K562 (cell line): Measurements from ENCODE around the gene SHISA6. TPM values are rescaled to one million over a fixed set of nuclear protein-coding genes. Genes with fewer than 3 reads are reported as not detected.

Experiments used
- ATAC-seq: fragments of 200-7000 bp; cut with Tn5 transposase; 3 replicates; pipeline ENCODE4 v1.9.1; 2020; ENCODE audit warnings: moderate library complexity
- BruUV-seq: library from RNA; stranded (reverse); fragments of 400-500 nt; replicated peaks from 2 replicates; lab custom pipeline; 2021; lab: Mats Ljungman, UMichigan
- CTCF ChIA-PET: fragments of 300-600 bp; formaldehyde crosslinking; extraction: SDS; loops from one replicate; lab custom pipeline; 2021; ENCODE audit warnings: low intra/inter-chr PET ratio; lab: Yijun Ruan, JAX
- POLR2A ChIA-PET: fragments of 300-600, 350-650 bp; sonication (Branson Sonifier 250); formaldehyde crosslinking; extraction: SDS; loops from one replicate; lab custom pipeline; 2021; ENCODE audit warnings: antibody characterized with exemption, inconsistent platforms; lab: Yijun Ruan, JAX
- DNase-seq, 4 experiments: peaks; one replicate each; pipeline versions ENCODE4 v3.0.0 to v3.0.0-alpha.2; 2011 to 2018; ENCODE audit warnings: low spot score in 3 of 4, mixed read lengths in 3 of 4; ENCODE audit errors: extremely low read depth in 1 of 4
- FAIRE-seq: peaks from 2 replicates; lab custom pipeline; 2011; peaks lifted over from hg19 to GRCh38; lab: Jason Lieb, UNC
- H2AFZ ChIP-seq: 2 replicates; pipeline ENCODE4 v1.6.0; 2011; ENCODE audit warnings: low read depth, low read length, control low read depth, inconsistent platforms
- H3K27ac ChIP-seq: fragments of 200-600 bp; 3 replicates; pipeline ENCODE4 v1.8.0; 2011; ENCODE audit warnings: low read depth, mild to moderate bottlenecking, control low read depth, inconsistent platforms, low read length, moderate library complexity, mixed read lengths; ENCODE audit errors: extremely low read depth
- H3K27me3 ChIP-seq, 2 experiments: fragments of 300-600 bp in 1 of 2; 2 replicates in 1 of 2; 3 replicates in 1 of 2; pipeline versions ENCODE4 v1.6.0 to v1.8.0; 2011; ENCODE audit warnings: inconsistent platforms in 2 of 2, low read length in 2 of 2, mild to moderate bottlenecking in 1 of 2, mixed read lengths in 1 of 2, moderate library complexity in 1 of 2; ENCODE audit not compliant: control insufficient read depth in 2 of 2, insufficient read depth in 2 of 2
- H3K36me3 ChIP-seq: fragments of 300-600 bp; 3 replicates; pipeline ENCODE4 v1.8.0; 2011; ENCODE audit warnings: mild to moderate bottlenecking, low read length, inconsistent platforms; ENCODE audit not compliant: control insufficient read depth, insufficient read depth
- H3K4me1 ChIP-seq, 2 experiments: fragments of 200-600 bp in 1 of 2; replicated peaks in 1 of 2; 2 replicates in 1 of 2; 3 replicates in 1 of 2; pipeline versions ENCODE4 v1.5.1 to v1.8.0; 2011; ENCODE audit warnings: inconsistent platforms in 2 of 2, low read length in 2 of 2, mild to moderate bottlenecking in 1 of 2, mixed read lengths in 1 of 2, moderate library complexity in 1 of 2; ENCODE audit not compliant: control insufficient read depth in 2 of 2, insufficient read depth in 2 of 2
- H3K4me2 ChIP-seq: 2 replicates; pipeline ENCODE4 v1.6.1; 2011; ENCODE audit warnings: low read length, control low read depth, inconsistent platforms, mixed read lengths; ENCODE audit not compliant: insufficient read depth
- H3K4me3 ChIP-seq: fragments of 200-600 bp; sonication (generic), shearing (Covaris generic); 2 replicates; pipeline ENCODE4 v1.5.1; 2016; ENCODE audit warnings: control low read depth, inconsistent platforms
- H3K79me2 ChIP-seq: fragments of 200-600 bp; 3 replicates; pipeline ENCODE4 v1.8.0; 2011; ENCODE audit warnings: low read length, inconsistent platforms; ENCODE audit not compliant: control insufficient read depth, insufficient read depth
- H3K9ac ChIP-seq, 2 experiments: 2 replicates each; pipeline versions ENCODE4 v1.6.0 to v1.6.1; 2011; ENCODE audit warnings: low read depth in 2 of 2, low read length in 2 of 2, control low read depth in 1 of 2, inconsistent platforms in 1 of 2, mild to moderate bottlenecking in 1 of 2, mixed read lengths in 1 of 2; ENCODE audit not compliant: insufficient read depth in 1 of 2
- H3K9me1 ChIP-seq: one replicate; pipeline ENCODE4 v1.6.0; 2011; ENCODE audit warnings: inconsistent platforms, mild to moderate bottlenecking, low read length, moderate library complexity; ENCODE audit not compliant: control insufficient read depth, insufficient read depth
- H3K9me3 ChIP-seq: replicated peaks from 2 replicates; pipeline ENCODE4 v1.5.1; 2011; ENCODE audit warnings: low read depth, low read length, inconsistent platforms; ENCODE audit not compliant: control insufficient read depth, insufficient read depth
- H4K20me1 ChIP-seq: replicated peaks from 2 replicates; pipeline ENCODE4 v1.6.1; 2011; ENCODE audit warnings: low read length, inconsistent platforms, mixed read lengths; ENCODE audit not compliant: control insufficient read depth, insufficient read depth
- ARID3B ChIP-seq: fragments of 250-450 bp; sonication (Bioruptor Pico); IDR thresholded peaks from 2 replicates; pipeline ENCODE4 v1.4.0; 2020; ENCODE audit warnings: borderline replicate concordance
- ELF2 ChIP-seq: fragments of 250-450 bp; sonication (Bioruptor Pico); IDR thresholded peaks from 2 replicates; pipeline ENCODE4 v1.5.0; 2021; ENCODE audit warnings: mild to moderate bottlenecking
- GTF2E2 ChIP-seq: fragments of 200-800 bp; sonication (Bioruptor generic); IDR thresholded peaks from 2 replicates; pipeline ENCODE4 v1.6.1; 2016; ENCODE audit warnings: missing genetic modification characterization, missing compliant biosample characterization
- NR0B1 ChIP-seq: fragments of 450-650 bp; IDR thresholded peaks from one replicate; pipeline ENCODE4 v1.6.1; 2018; ENCODE audit warnings: mild to moderate bottlenecking, moderate library complexity; ENCODE audit not compliant: partially characterized antibody
- RBM39 ChIP-seq: fragments of 200-400 bp; formaldehyde crosslinking; optimal IDR thresholded peaks from 2 replicates; pipeline ENCODE3; 2018; ENCODE audit warnings: low read depth, low read length
- SIRT6 ChIP-seq: IDR thresholded peaks from one replicate; pipeline ENCODE4 v1.6.1; 2012; ENCODE audit warnings: low read depth, mild to moderate bottlenecking, control low read depth, inconsistent platforms, low read length, moderate library complexity
- WHSC1 ChIP-seq: IDR thresholded peaks from one replicate; pipeline ENCODE4 v1.6.1; 2012; ENCODE audit warnings: low read length, control low read depth, inconsistent platforms
- ZKSCAN3 ChIP-seq: fragments of 250-450 bp; sonication (Bioruptor Pico); IDR thresholded peaks from 2 replicates; pipeline ENCODE4 v1.4.0; 2020
- ZSCAN32 ChIP-seq: fragments of 450-650 bp; formaldehyde crosslinking; IDR thresholded peaks from 2 replicates; pipeline ENCODE4 v1.4.0; 2020; ENCODE audit warnings: mild to moderate bottlenecking, moderate library complexity
- WGBS: fragments of 100-300 bp; shearing (Covaris generic); methylation state at CpG from one replicate; pipeline ENCODE4 v1.1.6; 2016; ENCODE audit warnings: low coverage, mixed read lengths; ENCODE audit not compliant: insufficient coverage; ENCODE audit errors: missing lambda C conversion rate; 5-methylcytosine and 5-hydroxymethylcytosine counted together
- in situ Hi-C: fragments of 300-500 bp; cut with MboI; formaldehyde crosslinking; loops from 4 replicates; pipeline ENCODE4 v1.15.0; 2018; ENCODE audit warnings: inconsistent platforms, mixed read lengths
- intact Hi-C: fragments of 100-400 bp; cut with micrococcal nuclease; formaldehyde crosslinking; loops from 2 replicates; pipeline ENCODE4 v1.14.2; 2022
- polyA plus RNA-seq, 8 experiments: library from polyadenylated mRNA; depleted of rRNA in 4 of 8; stranded (reverse) in 5 of 8; unstranded in 3 of 8; fragments of >200 nt; fragmentation: Nextera tagmentation in 2 of 8; fragmentation: Illumina TruSeq in 1 of 8; extraction: Ambion mirVana in 2 of 8; extraction: Trizol in 1 of 8; gene quantifications; 2 replicates each; pipeline versions ENCODE4 v1.2.1 to v1.2.3, GENCODE V29; 2011 to 2014; ENCODE audit warnings: inconsistent platforms in 1 of 8, missing spikeins in 1 of 8
- total RNA-seq, 7 experiments: library from RNA; depleted of rRNA in 6 of 7; stranded (reverse); fragments of >200 nt in 6 of 7; fragmentation: Illumina TruSeq in 2 of 7; extraction: Trizol in 2 of 7; gene quantifications; 2 replicates each; pipeline versions ENCODE4 v1.2.1 to v1.2.3, GENCODE V29; 2011 to 2021; ENCODE audit warnings: low replicate concordance in 1 of 7

Gene SHISA6
- total and polyA plus RNA-seq, 9 of the 15 experiments (the other 6 are each of a cell fraction or from before 2014, with no cell fraction given) = not detected

- Histone ChIP-seq H3K27me3 (no peaks in the 10 kb centered on the region), H3K79me2 (no peaks in the 10 kb centered on the region), H3K36me3 (no peaks in the 10 kb centered on the region), H3K4me1 (no peaks in the 10 kb centered on the region), H3K9me1 (no peaks in the 10 kb centered on the region), H2AFZ (no peak overlapping the region), H3K9ac (no peak overlapping the region), H3K27ac (no peak overlapping the region), H4K20me1 (no peaks in the 10 kb centered on the region), H3K4me2 (no peak overlapping the region), H3K4me3 (no peak overlapping the region), H3K9me3 (no peaks in the 10 kb centered on the region)
- DNase-seq (no peak), ATAC-seq (no peak), FAIRE-seq (no peak)
- ChIA-PET CTCF (no interaction called here), POLR2A (no interaction called here)
- WGBS = 0% methylated on average over 2 of the region's 2 CpGs
- in situ Hi-C loops (no loop called here), intact Hi-C loops (no loop called here)
- BruUV-seq = no TSS peak
- TF ChIP-seq RBM39 (no peak), ARID3B (CRISPR knock-in tag) (no peak), ZKSCAN3 (no peak), WHSC1 (no peak), SIRT6 (no peak), ELF2 (CRISPR knock-in tag) (no peak), GTF2E2 (tag) (no peak), ZSCAN32 (CRISPR knock-in tag) (no peak), NR0B1 (no peak)
These were observed 294.2 kb downstream of the SHISA6 start for GRCh38 chr17:11535231-11535630.
